GM19467 (cell line): ENCODE measurements around the gene UBXN4.
A peak's percentile ranks its signal among the peaks of the same experiment; 100 is the strongest.
"Not testable (repeated sequence)": the region's sequence is repeated elsewhere in the genome, so short reads cannot be mapped to it uniquely, and the experiment has no call there.

Experiments
- ATAC-seq: cut with Tn5 transposase; IDR thresholded peaks from one replicate; pipeline ENCODE4 v1.9.1; 2021; ENCODE audit warnings: mild to moderate bottlenecking, moderate library complexity; ENCODE audit not compliant: unreplicated experiment

Gene UBXN4

GRCh38 chr2:135762022-135762421, 20.4 kb downstream of the UBXN4 start:
- no peak for ATAC-seq

GRCh38 chr2:135762530-135762929, 20.9 kb downstream of the UBXN4 start:
- no peak for ATAC-seq

GRCh38 chr2:135768863-135769262, 27.2 kb downstream of the UBXN4 start:
- ATAC-seq, result no peak

GRCh38 chr2:135773319-135773718, 31.7 kb downstream of the UBXN4 start:
- ATAC-seq, result no peak

GRCh38 chr2:135773917-135774316, 32.3 kb downstream of the UBXN4 start:
- no peak for ATAC-seq

GRCh38 chr2:135775420-135775819, 33.8 kb downstream of the UBXN4 start:
- no peak for ATAC-seq

- ATAC-seq, result no peak
Measured at GRCh38 chr2:135776367-135776766, 34.7 kb downstream of the UBXN4 start.

GRCh38 chr2:135782231-135782630, 40.6 kb downstream of the UBXN4 start:
- ATAC-seq, result no peak

- ATAC-seq, result no peak
Measured at GRCh38 chr2:135783439-135783838, 41.8 kb downstream of the UBXN4 start.

- no peak for ATAC-seq
Measured at GRCh38 chr2:135785032-135785431, 43.4 kb downstream of the UBXN4 start.

- ATAC-seq, result no peak
Measured at GRCh38 chr2:135786823-135787222, 45.2 kb downstream of the UBXN4 start.

- no peak for ATAC-seq
Measured at GRCh38 chr2:135790423-135790822, 48.8 kb downstream of the UBXN4 start.

GRCh38 chr2:135791418-135792190, 49.9 kb downstream of the UBXN4 start:
- no peak for ATAC-seq

- ATAC-seq, result no peak
Measured at GRCh38 chr2:135792401-135793150, 50.9 kb downstream of the UBXN4 start.

GRCh38 chr2:135795641-135796040, 54.0 kb downstream of the UBXN4 start:
- ATAC-seq, result not testable (repeated sequence)

GRCh38 chr2:135796606-135797005, 55.0 kb downstream of the UBXN4 start:
- ATAC-seq, result no peak

- ATAC-seq, result peak; percentile 70
Measured at GRCh38 chr2:135797497-135798274, 56.0 kb downstream of the UBXN4 start.

- ATAC-seq, result no peak
Measured at GRCh38 chr2:135798275-135798705, 56.6 kb downstream of the UBXN4 start.

- ATAC-seq, result no peak
Measured at GRCh38 chr2:135798762-135799161, 57.1 kb downstream of the UBXN4 start.

- no peak for ATAC-seq
Measured at GRCh38 chr2:135799738-135800137, 58.1 kb downstream of the UBXN4 start.
